IMR-90 (cell line): ENCODE results near the gene CLK3.

Experiments used
- CTCF ChIP-seq: conservative IDR thresholded peaks from 2 replicates; pipeline ENCODE4 v1.5.1; 2012; ENCODE audit warnings: mild to moderate bottlenecking, low read depth, low read length, improper control_type of control experiment
- MXI1 ChIP-seq: IDR thresholded peaks from 2 replicates; pipeline ENCODE4 v1.6.1; 2012; ENCODE audit warnings: low read depth, mild to moderate bottlenecking, low read length, moderate library complexity, borderline replicate concordance
- NFE2L2 ChIP-seq: fragments of 150-350 bp; IDR thresholded peaks from 2 replicates; pipeline ENCODE4 v1.6.1; 2016; ENCODE audit warnings: low read depth, mild to moderate bottlenecking, low read length
- POLR2A ChIP-seq: IDR thresholded peaks from 2 replicates; pipeline ENCODE4 v1.6.1; 2012; ENCODE audit warnings: mild to moderate bottlenecking, low read depth, low read length
- RAD21 ChIP-seq: IDR thresholded peaks from 2 replicates; pipeline ENCODE4 v1.6.1; 2012; ENCODE audit warnings: low read length, improper control_type of control experiment
- RCOR1 ChIP-seq: IDR thresholded peaks from 2 replicates; pipeline ENCODE4 v1.6.1; 2012; ENCODE audit warnings: mild to moderate bottlenecking, low read length, improper control_type of control experiment; ENCODE audit not compliant: insufficient replicate concordance

- TF ChIP-seq CTCF (no peak), NFE2L2 (no peak), RCOR1 (no peak), RAD21 (no peak), POLR2A (no peak), MXI1 (no peak)
Measured at GRCh38 chr15:74676801-74677200, 61.2 kb downstream of the CLK3 start.
